GM23248 (cell line): ENCODE data around the gene NIP7.

ENCODE experiments used
- EZH2 ChIP-seq: fragments of 200-600 bp; sonication (generic); IDR thresholded peaks from 2 replicates; pipeline ENCODE4 v1.6.1; 2018; ENCODE audit warnings: antibody characterized with exemption, mild to moderate bottlenecking; ENCODE audit not compliant: insufficient read depth, poor library complexity, severe bottlenecking
- EZH2phosphoT487 ChIP-seq: fragments of 200-600 bp; sonication (generic); IDR thresholded peaks from 2 replicates; pipeline ENCODE4 v1.6.1; 2018; ENCODE audit warnings: antibody characterized with exemption, moderate library complexity, mild to moderate bottlenecking, low read depth; ENCODE audit not compliant: insufficient read depth

DNA sequence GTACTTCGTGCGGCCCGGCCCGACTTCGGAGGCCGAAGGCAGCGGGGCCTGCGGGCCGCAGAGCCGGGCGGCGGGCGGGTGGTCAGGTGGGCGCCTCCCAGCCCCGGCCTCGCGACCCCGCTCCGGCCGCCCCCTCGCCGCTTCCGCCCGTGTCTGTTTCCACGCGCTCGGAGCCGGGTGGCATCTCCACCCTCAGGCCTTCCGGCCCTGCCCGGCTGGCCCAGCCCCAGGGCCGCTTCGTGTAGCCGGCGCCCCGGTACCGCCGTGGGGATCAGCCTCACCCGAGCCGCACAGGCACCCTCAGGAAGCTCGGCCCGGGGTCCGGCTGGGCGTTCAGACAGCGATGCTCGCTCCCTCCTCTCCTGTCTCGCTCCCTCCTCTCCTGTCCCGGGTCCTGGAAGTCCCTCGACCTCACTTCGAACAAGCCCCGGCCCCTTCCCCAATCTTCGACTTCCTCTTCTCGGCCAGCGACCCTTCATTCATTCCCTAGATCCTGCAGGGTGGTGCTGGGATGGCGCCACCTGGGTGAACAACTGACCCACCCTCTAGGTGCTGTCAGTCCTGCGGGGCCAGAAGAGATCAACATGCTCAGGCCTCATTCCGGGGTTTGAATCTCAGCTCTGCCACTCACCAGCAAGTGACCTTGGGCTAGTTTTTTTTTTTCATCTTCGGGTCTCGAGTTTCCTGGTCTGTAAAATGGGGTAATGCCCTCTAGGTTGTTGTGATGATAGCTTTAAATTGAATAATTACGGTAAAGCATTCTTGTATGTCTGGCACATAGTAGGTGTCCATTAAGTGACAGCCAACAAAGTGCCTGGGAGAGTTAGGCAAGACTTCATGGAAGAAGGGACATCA, 27.8 kb upstream of the NIP7 start:
- TF ChIP-seq EZH2 (no peak), EZH2phosphoT487 (no peak)
